Measurements from ENCODE around the gene OLFM4. TPM values are rescaled to one million over a fixed set of nuclear protein-coding genes. Genes with fewer than 3 reads are reported as not detected.

The OLFM4 gene
- total and polyA plus RNA-seq, 2 of the 8 experiments (the other 6 are each of a cell fraction or from before 2014, with no cell fraction given): not detected

DNA sequence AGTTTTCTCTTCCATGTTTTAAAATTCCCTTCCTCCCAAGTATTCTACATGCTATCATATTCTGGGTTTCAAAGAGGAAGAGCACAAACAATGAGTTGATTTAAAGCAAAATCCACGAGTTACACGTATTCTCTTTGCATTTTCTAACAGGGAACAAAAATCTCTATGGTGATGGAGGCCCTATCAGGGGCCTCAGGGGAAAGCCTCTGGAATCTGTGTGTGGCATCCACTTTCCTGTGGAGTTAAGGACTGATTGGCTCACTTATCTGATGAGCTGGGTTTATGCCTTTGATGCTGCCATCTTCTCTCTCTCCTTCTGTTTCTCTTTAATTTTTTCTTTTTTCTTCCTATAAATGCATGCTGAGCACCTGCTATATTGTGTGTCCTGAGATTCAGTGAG lies 14.8 kb downstream of the OLFM4 start:
- Histone ChIP-seq H3K79me2 (ENCODE audit: control insufficient read depth in 1 of 2, insufficient read depth in 2 of 2, low read length in 2 of 2) (no peaks in the 10 kb centered on the region), H3K23ac (ENCODE audit: insufficient read length) (no peak overlapping the region), H2AFZ (ENCODE audit: low read length) (no peak overlapping the region), H4K5ac (ENCODE audit: insufficient read length, low read depth, low read length) (no peak overlapping the region), H3K9ac (replicated peaks in 1 of 4; ENCODE audit: extremely low read depth in 1 of 4, low read depth in 3 of 4, low read length in 3 of 4) (no peak overlapping the region), H3K9me3 (ENCODE audit: insufficient read depth in 2 of 2, low read depth in 1 of 2, low read length in 1 of 2) (no peaks in the 10 kb centered on the region), H3K14ac (ENCODE audit: insufficient read length) (no peak overlapping the region), H2BK5ac (ENCODE audit: low read depth, low read length) (no peak overlapping the region), H3K4ac (replicated peaks; ENCODE audit: insufficient read length, low read depth, low read length) (no peak overlapping the region), H3K4me2 (ENCODE audit: insufficient read depth in 1 of 2, low read depth in 2 of 2, low read length in 2 of 2) (no peak overlapping the region), H3K23me2 (ENCODE audit: low read depth, low read length) (no peaks in the 10 kb centered on the region), H3K18ac (ENCODE audit: extremely low read depth, low read length) (no peak overlapping the region), H2BK120ac (replicated peaks; ENCODE audit: low read depth, low read length) (no peak overlapping the region), H3K56ac (replicated peaks; ENCODE audit: insufficient read length, low read depth, low read length) (no peak overlapping the region), H4K8ac (ENCODE audit: extremely low read depth, insufficient read depth, low read length) (no peak overlapping the region), H2BK12ac (ENCODE audit: low read depth, low read length) (no peak overlapping the region), H3K4me3 (ENCODE audit: extremely low read depth in 1 of 4, insufficient read depth in 2 of 4, low read depth in 3 of 4, low read length in 4 of 4) (no peak overlapping the region), H4K20me1 (replicated peaks in 1 of 2; ENCODE audit: control insufficient read depth in 1 of 2, insufficient read depth in 2 of 2, low read length in 2 of 2) (no peaks in the 10 kb centered on the region), H3K27ac (ENCODE audit: low read depth, low read length) (no peak overlapping the region), H2BK15ac (ENCODE audit: low read length) (no peak overlapping the region), H2AK5ac (ENCODE audit: low read depth, low read length) (no peak overlapping the region), H3K4me1 (replicated peaks in 1 of 4; ENCODE audit: control insufficient read depth in 3 of 4, insufficient read depth in 4 of 4, low read length in 3 of 4) (peaks cover 0 to 3% (median 0%) of the 10 kb centered on the region in 4 experiments; a peak in 1 of 7 replicates), H3K27me3 (replicated peaks in 1 of 4; ENCODE audit: control insufficient read depth in 3 of 4, extremely low read depth in 1 of 4, insufficient read depth in 3 of 4, low read length in 3 of 4) (no peaks in the 10 kb centered on the region), H2BK20ac (ENCODE audit: low read length) (no peak overlapping the region), H3K36me3 (ENCODE audit: control insufficient read depth in 2 of 4, insufficient read depth in 4 of 4, low read length in 3 of 4) (no peaks in the 10 kb centered on the region), H3K79me1 (ENCODE audit: low read depth, low read length) (no peaks in the 10 kb centered on the region), H4K91ac (replicated peaks; ENCODE audit: insufficient read length, low read length) (no peak overlapping the region)
- ChIA-PET POLR2A (ENCODE audit: partially characterized antibody) (no interaction called here), CTCF (ENCODE audit: partially characterized antibody) (interaction anchor here (0.7 to 1.5 kb wide), 6 partner anchors 9 to 214 kb away, joined by 3 to 4 read pairs (median 3); no protein-coding TSS in a partner anchor)
- TF ChIP-seq NRF1 (IDR thresholded peaks at IDR 0.05; ENCODE audit: low read depth, low read length): no peak
- WGBS, 2 experiments (ENCODE audit: extremely low coverage in 1 of 2, insufficient coverage in 1 of 2, insufficient read length in 1 of 2, insufficient replicate concordance in 2 of 2, low coverage in 1 of 2, low lambda C conversion rate in 2 of 2, missing lambda C conversion rate in 1 of 2): 91% methylated on average over 2 of the region's 2 CpGs; no CpG with 5 or more reads in 1 of the 2 experiments
- DNase-seq (ENCODE audit: low read depth in 1 of 2, low spot score in 2 of 2) (no peak), FAIRE-seq (no peak)
